ENCODE measurements around the gene TYRP1.
"Not testable (repeated sequence)": the region's sequence is repeated elsewhere in the genome, so short reads cannot be mapped to it uniquely, and the experiment has no call there.

GRCh38 chr9:12677462-12678126, 15.6 kb upstream of the TYRP1 start:
- TF ChIP-seq CTCF, POLR2AphosphoS5, POLR2A (IDR thresholded peaks at IDR 0.05): not testable (repeated sequence)

Data from stomach (tissue), 4 donors.